Naive thymus-derived CD8-positive, alpha-beta T cell (primary cell): ENCODE results near the gene IGSF23. TPM values are rescaled to one million over a fixed set of nuclear protein-coding genes. Genes with fewer than 3 reads are reported as not detected.
"Not testable (repeated sequence)": the region's sequence is repeated elsewhere in the genome, so short reads cannot be mapped to it uniquely, and the experiment has no call there.

Source experiments
- ATAC-seq, 2 donors: fragments of 150-1000 bp; cut with Tn5 transposase in 1 of 2; sonication (Bioruptor Pico), chemical (Tn5 transposase) in 1 of 2; 1 replicate in 1 of 2; 2 replicates in 1 of 2; pipeline ENCODE4 v1.10.0; 2021; ENCODE audit warnings: mild to moderate bottlenecking in 2 of 2, moderate library complexity in 2 of 2
- POLR2A ChIA-PET: fragments of 350-600 bp; sonication (Branson Sonifier 250); formaldehyde crosslinking; loops from one replicate; lab custom pipeline; 2021; ENCODE audit warnings: antibody characterized with exemption; lab: Charles Lee
- DNase-seq, 10 donors: peaks; one replicate each; pipeline versions ENCODE4 v3.0.0 to v3.0.0-alpha.2; 2020 to 2022
- H3K27ac Mint-ChIP-seq, 10 donors: one replicate each; pipeline ENCODE4 v1.8.0; 2020 to 2022; ENCODE audit warnings: mild to moderate bottlenecking in 10 of 10, mixed read lengths in 10 of 10, moderate library complexity in 4 of 10, inconsistent platforms in 1 of 10
- H3K27me3 Mint-ChIP-seq, 5 donors: one replicate each; pipeline ENCODE4 v1.8.0; 2021 to 2022; ENCODE audit warnings: mixed read lengths in 5 of 5
- H3K36me3 Mint-ChIP-seq, 3 donors: one replicate each; pipeline ENCODE4 v1.8.0; 2020 to 2022; ENCODE audit warnings: mixed read lengths in 3 of 3, mild to moderate bottlenecking in 2 of 3, inconsistent platforms in 1 of 3
- H3K4me1 Mint-ChIP-seq, 4 donors: one replicate each; pipeline ENCODE4 v1.8.0; 2021 to 2022; ENCODE audit warnings: mixed read lengths in 4 of 4
- H3K4me3 Mint-ChIP-seq, 10 donors: one replicate each; pipeline ENCODE4 v1.8.0; 2020 to 2022; ENCODE audit warnings: mild to moderate bottlenecking in 10 of 10, mixed read lengths in 10 of 10, moderate library complexity in 6 of 10, inconsistent platforms in 1 of 10
- H3K9me3 Mint-ChIP-seq, 9 donors: one replicate each; pipeline ENCODE4 v1.8.0; 2020 to 2022; ENCODE audit warnings: mixed read lengths in 9 of 9, mild to moderate bottlenecking in 3 of 9, inconsistent platforms in 1 of 9, moderate library complexity in 1 of 9
- microRNA-seq: library from miRNA; unstranded; fragments of <30 nt; microRNA quantifications from one replicate; pipeline ENCODE4 v1.2.0, GENCODE V29; 2022; ENCODE audit warnings: borderline microRNAs expressed
- polyA plus RNA-seq, 3 donors: library from polyadenylated mRNA; unstranded; fragments of 300-500 nt; fragmentation: Illumina TruSeq; gene quantifications; one replicate each; pipeline ENCODE4 v1.2.3, GENCODE V29; 2021
- total RNA-seq, 8 experiments: library from RNA in 2 of 8; stranded (reverse) in 2 of 8; gene quantifications; one replicate each; pipeline ENCODE4 v1.2.3 and lab custom pipeline; 2021 to 2026

The IGSF23 gene
- total and polyA plus RNA-seq, 5 experiments from 2014 or later: not detected

DNA sequence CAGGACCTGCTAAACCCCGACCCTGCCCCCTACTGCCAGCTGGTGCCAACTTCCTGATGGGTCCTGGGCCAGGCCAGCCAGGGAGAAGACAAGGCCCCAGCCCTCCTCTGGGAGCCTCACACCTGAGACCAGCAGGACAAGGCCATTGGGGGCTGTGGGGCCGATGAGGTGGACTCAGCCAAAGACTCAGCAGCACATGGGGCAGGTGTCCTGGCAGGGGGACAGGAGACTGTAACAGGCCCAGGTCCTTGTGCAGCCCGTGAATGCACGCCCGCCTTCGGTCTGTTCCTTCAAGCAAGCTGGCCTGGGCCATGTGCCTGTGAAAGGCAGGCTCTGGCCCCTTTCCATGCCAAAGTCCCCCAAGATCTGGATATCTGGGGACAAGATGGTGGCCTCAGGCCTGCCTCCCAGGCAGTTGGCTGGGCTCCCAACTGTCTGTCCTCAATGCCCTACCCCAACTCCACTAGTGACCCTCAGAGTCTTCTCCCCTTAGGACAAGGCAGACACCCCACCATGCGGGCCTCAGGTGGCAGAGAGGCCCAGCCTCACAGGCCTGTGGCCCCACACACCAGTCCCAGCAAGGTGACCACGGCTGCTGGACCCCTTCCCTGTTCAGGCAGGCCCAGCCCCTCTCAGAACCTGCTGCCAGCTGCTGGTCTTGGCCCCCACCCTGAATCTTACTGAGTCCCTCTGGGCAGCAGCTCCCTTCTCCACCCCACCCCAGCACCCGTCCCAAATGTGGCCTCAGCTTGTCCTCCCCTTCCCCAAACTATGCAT, 70.3 kb downstream of the IGSF23 start:
- no peak for DNase-seq
- Mint-ChIP-seq H3K4me3 (peak overlapping the region in 1 of 10 donors; percentile 13), H3K4me1 (peaks cover 12 to 29% (median 14%) of the 10 kb centered on the region in 4 donors), H3K9me3 (no peaks in the 10 kb centered on the region), H3K27me3 (peaks cover 0 to 15% (median 3%) of the 10 kb centered on the region in 5 donors), H3K27ac (peak overlapping the region in 4 of 10 donors; percentile 1 to 80 (median 44)), H3K36me3 (no peaks in the 10 kb centered on the region)
- POLR2A ChIA-PET: interaction anchor here (0.6 to 0.9 kb wide), 2 partner anchors 26 to 45 kb away, joined by 3 to 4 read pairs; no protein-coding TSS in a partner anchor
- ATAC-seq: no peak

DNA sequence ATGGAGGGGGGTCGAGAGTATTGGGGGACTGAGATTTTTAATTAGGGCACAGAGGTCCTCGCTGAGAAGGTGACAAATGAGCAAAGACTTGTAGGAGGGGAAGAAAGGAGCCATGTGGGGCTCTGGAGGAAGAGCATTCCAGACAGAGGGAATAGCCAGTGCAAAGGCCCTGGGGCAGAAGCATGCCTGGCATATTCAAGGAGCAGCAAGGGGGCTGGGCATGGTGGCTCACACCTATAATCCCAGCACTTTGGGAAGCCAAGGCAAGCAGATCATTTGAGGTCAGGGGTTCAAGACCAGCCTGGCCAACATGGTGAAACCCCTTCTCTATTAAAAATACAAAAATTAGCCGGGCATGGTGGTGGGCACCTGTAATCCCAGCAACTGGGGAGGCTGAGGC, 71.0 kb downstream of the IGSF23 start:
- ATAC-seq, H3K9me3 Mint-ChIP-seq, H3K36me3 Mint-ChIP-seq, DNase-seq: not testable (repeated sequence)
- H3K27me3 Mint-ChIP-seq: peaks cover 0 to 17% (median 3%) of the 10 kb centered on the region in 5 donors
- peaks cover 16 to 34% (median 19%) of the 10 kb centered on the region in 4 donors for H3K4me1 Mint-ChIP-seq
- POLR2A ChIA-PET: interaction anchor here (0.9 kb wide), 1 partner anchor 25 kb away, joined by 4 read pairs; no protein-coding TSS in a partner anchor
- peak overlapping the region in 3 of 10 donors; percentile 13 to 64 (median 16) for H3K4me3 Mint-ChIP-seq
- peak overlapping the region in 2 of 10 donors; percentile 25 to 43 for H3K27ac Mint-ChIP-seq

DNA sequence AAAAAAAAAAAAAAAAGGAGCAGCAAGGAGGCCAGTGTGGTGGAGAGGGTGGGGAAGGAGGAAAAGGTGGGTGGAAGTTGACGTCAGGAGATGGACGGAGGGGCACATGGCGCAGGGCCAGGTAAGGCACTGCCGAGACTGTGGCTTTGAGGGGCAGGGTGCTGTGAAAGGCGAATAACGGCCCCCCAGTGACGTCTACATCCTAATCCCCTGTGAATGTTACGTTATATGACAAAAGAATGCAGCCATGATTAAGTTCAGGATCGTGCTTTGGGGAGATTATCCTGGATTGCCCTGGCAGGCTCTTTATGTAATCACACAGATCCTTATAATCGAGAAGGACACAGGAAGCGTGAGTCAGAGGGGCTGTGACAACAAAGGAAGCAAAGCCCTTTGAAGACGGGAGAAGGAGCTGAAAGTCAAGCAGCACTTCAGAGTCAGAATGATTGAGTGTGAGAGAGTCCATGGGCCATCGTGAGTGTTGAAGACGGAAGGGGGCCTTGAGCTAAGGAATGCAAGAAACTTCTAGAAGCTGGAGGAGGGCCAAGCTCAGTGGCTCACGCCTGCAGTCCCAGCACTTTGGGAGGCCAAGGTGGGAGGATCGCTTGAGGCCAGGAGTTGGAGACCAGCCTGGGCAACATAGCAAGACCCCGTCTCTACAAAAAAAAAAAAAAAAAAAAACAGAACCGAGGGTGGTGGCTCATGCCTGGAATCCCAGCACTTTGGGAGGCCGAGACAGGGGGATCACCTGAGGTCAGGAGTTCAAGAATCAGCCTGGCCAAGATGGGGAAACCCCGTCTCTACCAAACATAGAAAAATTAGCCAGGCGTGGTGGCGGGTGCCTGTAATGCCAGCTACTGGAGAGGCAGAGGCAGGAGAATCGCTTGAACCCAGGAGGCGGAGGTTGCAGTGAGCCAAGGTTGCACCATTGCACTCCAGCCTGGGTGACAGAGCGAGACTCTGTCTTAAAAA, 71.8 kb downstream of the IGSF23 start:
- Mint-ChIP-seq H3K27me3 (peaks cover 0 to 17% (median 3%) of the 10 kb centered on the region in 5 donors), H3K4me3 (peak overlapping the region in 8 of 10 donors; percentile 0 to 64 (median 18)), H3K27ac (peak overlapping the region in 4 of 10 donors; percentile 12 to 46 (median 29)), H3K36me3 (no peaks in the 10 kb centered on the region), H3K9me3 (no peaks in the 10 kb centered on the region), H3K4me1 (peaks cover 19 to 41% (median 27%) of the 10 kb centered on the region in 4 donors)
- POLR2A ChIA-PET: no interaction called here
- DNase-seq (no peak), ATAC-seq (peak; percentile 36 to 47)

DNA sequence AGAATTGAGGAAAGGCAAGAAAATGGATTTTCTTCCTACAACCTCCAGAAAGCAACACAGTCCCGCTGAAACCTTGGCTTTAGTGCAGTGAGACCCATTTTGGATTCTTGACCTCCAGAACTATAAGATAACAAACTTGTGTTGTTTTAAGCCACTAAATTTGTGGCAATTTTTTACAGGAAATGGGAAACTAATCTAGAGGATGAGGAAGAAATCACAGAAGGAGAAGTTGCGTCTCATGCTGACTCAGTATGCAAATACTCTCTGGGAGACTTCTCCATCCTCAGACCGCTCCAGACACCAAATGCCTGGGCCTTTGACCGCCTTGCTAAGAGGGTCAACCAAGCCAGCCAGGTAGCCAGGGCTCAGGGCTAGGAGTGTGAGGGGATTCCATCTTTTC, 72.5 kb downstream of the IGSF23 start:
- H3K36me3 Mint-ChIP-seq: no peaks in the 10 kb centered on the region
- H3K4me1 Mint-ChIP-seq: peaks cover 19 to 41% (median 27%) of the 10 kb centered on the region in 4 donors
- ATAC-seq: no peak
- POLR2A ChIA-PET: no interaction called here
- H3K27ac Mint-ChIP-seq: no peak overlapping the region
- no peak for DNase-seq
- H3K27me3 Mint-ChIP-seq: peaks cover 0 to 17% (median 3%) of the 10 kb centered on the region in 5 donors
- no peaks in the 10 kb centered on the region for H3K9me3 Mint-ChIP-seq
- no peak overlapping the region for H3K4me3 Mint-ChIP-seq

Small RNAs within 50 kb of the gene (microRNA-seq; reads per million reads assigned to microRNA genes)
- gene MIR4531: not detected

Other genes with a start within 250 kb of the IGSF23 start
- gene ZNF285, start 212.0 kb upstream of the IGSF23 start, total RNA-seq: 10 to 100 TPM in 1 of 2 experiments, 1 to 10 TPM in 1; 8.7 to 10.0 TPM
- 1 to 10 TPM; 1.5 to 5.5 (median 3.2) TPM for gene ZNF285, start 212.0 kb upstream of the IGSF23 start, polyA plus RNA-seq
- 1 to 10 TPM; 7.0 to 7.4 TPM for gene ZNF229, start 165.1 kb upstream of the IGSF23 start, total RNA-seq
- 1 to 10 TPM in 1 of 3 donors, under 1 TPM in 2; 0.93 to 2.0 (median 0.96) TPM for gene ZNF229, start 165.1 kb upstream of the IGSF23 start, polyA plus RNA-seq
- 10 to 100 TPM; 15.6 to 17.0 TPM for gene ZNF180, start 113.0 kb upstream of the IGSF23 start, total RNA-seq
- 10 to 100 TPM in 1 of 3 donors, 1 to 10 TPM in 2; 6.5 to 10.4 (median 7.4) TPM for gene ZNF180, start 113.0 kb upstream of the IGSF23 start, polyA plus RNA-seq
- not detected for gene CEACAM20, start 83.9 kb upstream of the IGSF23 start, total RNA-seq
- gene CEACAM20, start 83.9 kb upstream of the IGSF23 start, polyA plus RNA-seq: not detected
- gene PVR, start 30.3 kb downstream of the IGSF23 start, total RNA-seq: 1 to 10 TPM; 3.7 to 3.8 TPM
- 1 to 10 TPM in 1 of 3 donors, under 1 TPM in 2; 0.11 to 1.4 (median 0.37) TPM for gene PVR, start 30.3 kb downstream of the IGSF23 start, polyA plus RNA-seq
- 1 to 10 TPM; 1.9 to 3.6 TPM for gene CEACAM19, start 57.9 kb downstream of the IGSF23 start, total RNA-seq
- under 1 TPM in 1 of 3 donors, not detected in 2; 0.14 TPM for gene CEACAM19, start 57.9 kb downstream of the IGSF23 start, polyA plus RNA-seq
- not detected for gene CEACAM16, start 85.6 kb downstream of the IGSF23 start, total RNA-seq
- not detected for gene CEACAM16, start 85.6 kb downstream of the IGSF23 start, polyA plus RNA-seq
- gene BCL3, start 135.1 kb downstream of the IGSF23 start, total RNA-seq: 1 to 10 TPM; 5.9 to 7.7 TPM
- 1 to 10 TPM; 3.2 to 6.2 (median 3.5) TPM for gene BCL3, start 135.1 kb downstream of the IGSF23 start, polyA plus RNA-seq
- not detected for gene CBLC, start 164.3 kb downstream of the IGSF23 start, total RNA-seq
- gene CBLC, start 164.3 kb downstream of the IGSF23 start, polyA plus RNA-seq: under 1 TPM in 1 of 3 donors, not detected in 2; 0.14 TPM
- gene BCAM, start 195.5 kb downstream of the IGSF23 start, total RNA-seq: not detected
- not detected for gene BCAM, start 195.5 kb downstream of the IGSF23 start, polyA plus RNA-seq
- under 1 TPM; 0.42 to 0.93 TPM for gene NECTIN2, start 232.7 kb downstream of the IGSF23 start, total RNA-seq
- under 1 TPM in 1 of 3 donors, not detected in 2; 0.47 TPM for gene NECTIN2, start 232.7 kb downstream of the IGSF23 start, polyA plus RNA-seq